Measurements from ENCODE around the gene PRICKLE2.

The PRICKLE2 gene

DNA sequence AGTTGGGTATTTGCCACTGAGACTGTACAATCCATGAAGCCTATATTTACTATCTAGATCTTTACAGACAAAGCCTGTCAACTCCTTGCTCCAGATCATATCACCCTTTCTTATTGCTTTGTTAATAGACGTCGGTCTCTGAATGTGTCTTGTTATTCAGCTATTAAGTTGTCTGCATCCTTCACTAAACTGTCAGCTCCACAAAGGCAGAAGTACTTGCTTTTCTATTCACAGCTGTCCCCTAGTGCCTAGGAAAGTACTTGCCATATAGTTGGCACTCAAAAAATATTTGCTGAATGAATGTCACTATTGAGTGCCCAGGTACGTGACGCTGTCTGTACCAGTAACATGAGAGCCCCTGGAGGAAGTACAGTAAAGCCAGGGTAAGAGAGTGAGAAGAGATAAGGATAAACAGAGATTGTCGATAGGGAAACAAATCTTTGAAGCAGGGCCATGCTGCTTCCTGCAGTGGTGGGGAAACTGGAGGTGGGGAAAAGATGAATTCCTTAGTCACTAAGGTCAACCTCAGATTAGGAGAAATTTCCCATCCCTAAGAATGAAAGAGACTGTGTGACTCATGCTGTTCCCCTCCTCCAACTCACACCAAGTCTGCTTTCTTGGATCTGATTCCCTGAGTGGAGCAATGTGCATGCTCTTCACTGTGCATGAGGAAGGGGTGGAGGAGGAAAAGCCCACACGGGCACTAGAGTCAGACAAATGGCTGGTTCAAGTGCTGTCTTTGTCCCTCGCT, 36.3 kb downstream of the PRICKLE2 start:
- DNase-seq (ENCODE audit: low spot score), result peak; percentile 72

- peak; percentile 66 for DNase-seq (ENCODE audit: low spot score)
Measured at GRCh38 chr3:64187065-64187959, 38.0 kb downstream of the PRICKLE2 start.

- no peak for DNase-seq (ENCODE audit: low spot score)
Measured at GRCh38 chr3:64186667-64187064, 38.6 kb downstream of the PRICKLE2 start.

DNA sequence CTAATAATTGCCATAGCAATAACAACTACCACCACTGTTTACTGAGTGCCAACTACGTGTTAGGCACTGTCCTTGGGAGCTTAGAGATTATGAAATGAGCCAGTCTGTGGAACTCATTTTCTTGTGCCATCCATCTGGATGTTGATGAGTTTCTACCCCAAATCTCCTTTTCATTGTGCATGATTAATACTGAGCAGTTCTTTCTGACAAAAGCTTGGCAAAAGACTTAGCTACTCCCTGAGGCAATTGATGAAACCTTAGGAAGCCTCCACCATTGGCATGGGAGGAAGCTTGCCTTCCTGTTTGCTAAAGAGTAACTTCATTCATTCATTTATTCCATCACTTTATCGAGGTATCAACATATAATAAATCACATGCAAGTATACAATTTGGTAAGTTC, 39.8 kb downstream of the PRICKLE2 start:
- no peak for DNase-seq (ENCODE audit: low spot score)

- DNase-seq (ENCODE audit: low spot score), result no peak
Measured at GRCh38 chr3:64184621-64185020, 40.6 kb downstream of the PRICKLE2 start.

DNA sequence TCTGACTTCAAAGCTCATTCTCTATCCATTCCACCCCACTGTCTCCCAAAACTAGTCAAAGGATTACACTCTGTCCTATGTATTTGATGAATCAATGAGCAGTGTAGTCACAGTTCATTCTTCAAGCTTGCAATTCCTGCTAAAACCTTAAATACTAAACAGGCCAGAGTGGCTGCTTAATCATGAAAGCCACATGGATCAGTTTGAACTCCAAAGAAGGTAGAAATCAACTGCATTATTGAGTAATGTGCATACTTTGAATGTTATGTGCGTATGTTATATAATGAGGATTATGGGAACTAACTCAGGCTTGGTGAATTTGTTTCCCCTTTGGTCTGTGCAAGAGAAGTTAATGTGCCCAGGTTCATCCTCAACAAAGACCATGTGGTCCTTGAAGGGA, 45.4 kb downstream of the PRICKLE2 start:
- DNase-seq (ENCODE audit: low spot score), result no peak

- no peak for DNase-seq (ENCODE audit: low spot score)
Measured at GRCh38 chr3:64179249-64179648, 46.0 kb downstream of the PRICKLE2 start.

- DNase-seq (ENCODE audit: low spot score), result no peak
Measured at GRCh38 chr3:64178419-64178818, 46.8 kb downstream of the PRICKLE2 start.

DNA sequence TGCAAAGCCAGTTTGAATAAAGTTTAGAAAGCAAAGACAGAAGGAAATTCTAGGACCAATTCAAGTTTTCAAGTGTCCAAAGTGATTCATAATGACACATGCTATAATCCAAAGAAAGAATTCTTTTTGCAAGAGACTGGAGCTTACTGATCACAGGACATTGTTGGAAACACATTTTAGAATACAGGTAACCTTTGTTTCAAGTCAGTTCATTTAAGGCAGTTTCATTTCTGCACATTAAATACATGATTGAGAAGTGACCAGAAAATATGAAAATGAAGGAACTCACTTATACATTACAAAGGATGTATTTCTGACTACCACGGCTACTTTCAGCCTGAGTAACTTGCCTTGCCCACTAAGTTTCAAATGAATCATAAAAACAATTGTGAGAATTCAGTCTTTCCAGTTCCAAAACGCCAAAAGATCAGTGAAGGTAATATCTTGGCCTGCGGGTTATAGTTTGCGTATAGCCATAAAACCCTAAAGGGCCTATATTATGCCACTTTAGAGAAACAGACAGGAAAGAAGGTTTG, 48.7 kb downstream of the PRICKLE2 start:
- DNase-seq (ENCODE audit: low spot score), result peak; percentile 17

DNA sequence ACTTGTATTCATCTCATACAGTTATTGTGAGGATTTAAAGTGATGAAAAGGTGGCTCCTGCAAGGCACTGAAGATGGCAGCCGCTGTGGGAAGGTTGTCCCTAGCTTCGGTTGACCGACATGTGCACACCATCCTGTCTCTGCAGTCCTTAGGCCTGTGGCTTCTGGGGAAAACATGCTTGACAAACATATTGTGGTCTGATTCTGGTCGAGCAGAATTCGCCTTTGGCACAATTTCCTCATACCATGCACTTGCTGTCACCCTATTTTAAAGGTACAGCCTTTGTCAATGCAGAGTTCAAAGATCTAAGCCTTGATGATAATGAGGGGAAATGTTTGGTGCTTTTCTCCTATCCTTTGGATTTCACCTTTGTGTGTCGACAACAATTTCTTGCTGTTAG, 50.9 kb downstream of the PRICKLE2 start:
- no peak for DNase-seq (ENCODE audit: low spot score)

- no peak for DNase-seq (ENCODE audit: low spot score)
Measured at GRCh38 chr3:64173563-64173962, 51.7 kb downstream of the PRICKLE2 start.

GRCh38 chr3:64170270-64170669, 55.0 kb downstream of the PRICKLE2 start:
- no peak for DNase-seq (ENCODE audit: low spot score)

- DNase-seq (ENCODE audit: low spot score), result no peak
Measured at GRCh38 chr3:64167868-64168267, 57.4 kb downstream of the PRICKLE2 start.

DNA sequence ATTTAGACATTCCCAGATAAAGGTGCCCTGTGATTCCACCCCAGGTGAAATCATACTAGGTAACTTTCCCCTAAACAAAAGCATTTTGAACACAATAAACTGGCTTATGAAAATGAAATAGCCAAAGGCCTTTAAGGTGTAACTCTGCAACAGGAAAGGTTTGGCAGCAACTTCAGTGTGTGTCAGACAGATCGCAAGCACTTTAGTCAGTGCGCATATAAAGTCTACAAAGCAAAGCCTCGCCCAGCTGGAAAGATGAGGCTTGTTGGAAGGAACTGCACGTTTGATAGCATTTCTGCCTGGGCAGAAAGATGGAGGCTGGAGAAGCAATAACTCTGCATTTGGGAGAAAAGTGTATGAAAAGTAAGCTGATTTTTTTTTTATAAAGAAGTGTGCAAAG, 57.9 kb downstream of the PRICKLE2 start:
- DNase-seq (ENCODE audit: low spot score), result no peak

DNA sequence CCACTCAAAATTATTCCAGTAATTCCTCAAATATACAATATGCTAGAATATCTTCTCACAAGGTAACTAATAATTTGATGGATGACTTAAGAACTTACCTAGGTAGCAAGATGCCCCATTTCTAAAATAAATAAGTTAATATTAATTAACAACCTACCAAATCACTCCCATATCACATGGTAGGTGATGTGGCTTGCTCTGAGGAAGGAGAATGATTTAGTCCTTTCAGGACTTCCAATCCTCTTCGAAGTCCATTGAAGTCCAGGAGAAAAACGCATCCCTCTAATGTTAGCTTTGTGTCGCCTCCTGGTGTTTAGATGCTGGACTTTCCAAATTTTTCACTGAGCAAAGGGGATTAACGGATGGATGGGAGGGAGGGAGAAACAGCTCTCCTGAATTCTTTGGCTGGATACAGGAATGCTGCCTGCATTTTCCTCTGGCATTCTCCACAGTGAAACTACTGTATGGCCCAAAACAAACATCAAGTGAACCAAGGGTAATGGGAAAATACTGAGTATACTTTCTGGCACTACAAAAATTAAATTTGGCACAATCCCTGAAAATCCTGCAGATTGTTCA, 58.6 kb downstream of the PRICKLE2 start:
- peak; percentile 13 for DNase-seq (ENCODE audit: low spot score)

DNA sequence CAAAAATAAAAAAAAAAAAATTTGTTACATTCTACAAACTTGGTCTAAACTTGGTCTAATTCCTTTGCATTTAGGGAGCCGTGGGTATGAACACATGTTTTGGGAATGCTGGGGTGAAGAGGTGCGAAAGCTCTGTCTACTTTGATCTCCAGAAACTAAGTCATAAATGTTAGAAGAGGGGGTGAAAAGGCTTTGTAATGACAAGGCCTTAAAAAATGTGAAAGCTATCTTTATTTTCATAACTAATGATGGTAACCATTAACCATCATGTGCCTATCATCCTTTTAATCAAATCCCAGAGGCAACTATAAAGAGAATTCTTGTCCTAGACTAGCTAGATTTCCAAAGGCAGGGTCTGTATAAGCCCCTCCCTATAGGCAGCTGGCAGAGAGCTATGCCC, 60.9 kb downstream of the PRICKLE2 start:
- DNase-seq (ENCODE audit: low spot score), result no peak

- DNase-seq (ENCODE audit: low spot score), result peak; percentile 58
Measured at GRCh38 chr3:64163755-64164148, 61.5 kb downstream of the PRICKLE2 start.

GRCh38 chr3:64163019-64163754, 62.1 kb downstream of the PRICKLE2 start:
- no peak for DNase-seq (ENCODE audit: low spot score)

- DNase-seq (ENCODE audit: low spot score), result no peak
Measured at GRCh38 chr3:64161481-64161952, 63.7 kb downstream of the PRICKLE2 start.

DNA sequence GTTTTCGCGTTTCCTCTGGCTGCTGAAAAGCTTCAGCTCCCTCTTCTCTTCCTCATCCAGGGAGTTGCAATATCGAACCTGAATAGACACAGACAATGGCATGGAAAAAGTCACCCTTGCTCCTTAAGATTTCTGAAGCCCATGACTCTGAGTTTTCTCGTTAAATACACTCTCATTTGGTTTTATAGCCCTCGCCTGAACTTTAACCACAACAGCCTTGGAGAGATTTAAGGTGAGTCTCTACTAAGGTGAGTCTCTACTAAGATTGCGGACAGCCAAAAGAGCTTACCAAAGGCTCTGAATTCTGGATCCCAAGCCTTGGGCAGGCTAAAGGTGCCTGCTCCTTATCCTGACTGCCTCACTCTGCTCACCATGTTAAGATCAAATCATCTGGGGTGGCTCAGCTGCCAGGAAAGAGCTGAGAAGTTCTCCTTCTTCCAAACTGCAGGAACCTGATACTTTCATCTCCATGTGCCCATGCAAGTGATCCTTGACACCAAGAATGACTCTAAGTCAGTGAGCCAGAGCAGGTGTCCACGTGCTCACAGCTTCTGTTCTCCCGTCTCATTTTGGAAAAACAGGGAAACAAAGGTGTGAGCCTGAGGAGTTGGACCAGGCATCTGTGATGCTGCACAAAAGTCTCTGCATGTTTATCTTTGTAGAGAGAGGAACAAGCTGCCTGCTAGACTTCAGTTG, 65.1 kb downstream of the PRICKLE2 start:
- DNase-seq (ENCODE audit: low spot score), result no peak

DNA sequence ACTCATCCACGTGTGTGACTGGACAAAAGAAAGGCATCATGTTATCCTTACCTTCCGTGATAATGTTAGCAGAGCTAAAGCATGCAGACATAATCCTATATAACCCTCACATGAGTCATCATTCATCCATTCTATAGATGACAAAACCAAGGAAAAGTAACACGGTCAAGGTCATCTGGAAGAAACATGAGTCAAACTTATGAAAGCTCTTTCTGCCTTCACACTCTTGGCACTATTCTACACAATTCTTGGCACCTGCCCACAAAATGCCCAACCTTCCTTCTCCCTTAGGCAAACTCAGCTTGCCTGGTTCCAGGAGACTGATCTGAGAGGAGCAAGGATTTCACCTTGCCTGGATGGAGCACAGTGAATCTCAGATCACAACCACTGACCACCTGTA, 66.9 kb downstream of the PRICKLE2 start:
- DNase-seq (ENCODE audit: low spot score), result no peak

Measured in GM03348 (cell line).